HepG2 (cell line): ENCODE data around the gene TAP1. TPM values are rescaled to one million over a fixed set of nuclear protein-coding genes. Genes with fewer than 3 reads are reported as not detected.

Experiments
- MEF2D ChIP-seq: sonication (generic); formaldehyde crosslinking; IDR thresholded peaks from 2 replicates; pipeline ENCODE4 v1.5.1; 2020; ENCODE audit warnings: mild to moderate bottlenecking, missing genetic modification reagents
- MYPOP ChIP-seq: sonication (generic); formaldehyde crosslinking; IDR thresholded peaks from 2 replicates; pipeline ENCODE4 v1.8.1; 2023; ENCODE audit warnings: mild to moderate bottlenecking, moderate library complexity, missing genetic modification reagents
- PBX2 ChIP-seq: IDR thresholded peaks from 2 replicates; pipeline ENCODE4 v1.6.1; 2016; ENCODE audit warnings: control low read depth
- RNF219 ChIP-seq: sonication (generic); formaldehyde crosslinking; IDR thresholded peaks from 2 replicates; pipeline ENCODE4 v1.5.0; 2020; ENCODE audit warnings: mild to moderate bottlenecking, missing genetic modification reagents
- TERF1 ChIP-seq: sonication (generic); formaldehyde crosslinking; IDR thresholded peaks from 2 replicates; pipeline ENCODE4 v1.8.0; 2022; ENCODE audit warnings: mild to moderate bottlenecking, missing genetic modification reagents, moderate library complexity
- TMF1 ChIP-seq: sonication (generic); formaldehyde crosslinking; IDR thresholded peaks from 2 replicates; pipeline ENCODE4 v1.8.1; 2022; ENCODE audit warnings: low read depth, missing genetic modification reagents
- TRIM22 ChIP-seq: fragments of 450-650 bp; IDR thresholded peaks from 2 replicates; pipeline ENCODE4 v1.6.1; 2017
- USF2 ChIP-seq, 2 experiments: sonication (generic) in 1 of 2; formaldehyde crosslinking in 1 of 2; IDR thresholded peaks; 2 replicates each; pipeline versions ENCODE4 v1.5.1 to v1.6.1; 2011 to 2020; ENCODE audit warnings: borderline replicate concordance in 1 of 2, low read depth in 1 of 2, low read length in 1 of 2, mild to moderate bottlenecking in 1 of 2, missing genetic modification reagents in 1 of 2, moderate library complexity in 1 of 2
- ZNF687 ChIP-seq: sonication (generic); formaldehyde crosslinking; IDR thresholded peaks from 2 replicates; pipeline ENCODE4 v1.5.1; 2020; ENCODE audit warnings: mild to moderate bottlenecking, missing genetic modification reagents, moderate library complexity
- ZUFSP ChIP-seq: sonication (generic); formaldehyde crosslinking; IDR thresholded peaks from 2 replicates; pipeline ENCODE4 v1.9.0; 2021; ENCODE audit warnings: missing genetic modification reagents, mild to moderate bottlenecking, borderline replicate concordance
- polyA plus RNA-seq, 8 experiments: library from polyadenylated mRNA; depleted of rRNA in 3 of 8; stranded (reverse) in 7 of 8; unstranded in 1 of 8; fragments of >200 nt; fragmentation: Illumina TruSeq in 4 of 8; extraction: Trizol in 4 of 8; gene quantifications; 2 replicates each; pipeline versions ENCODE4 v1.2.1 to v1.2.3, GENCODE V29; 2011 to 2016; ENCODE audit warnings: low read depth in 4 of 8, missing spikeins in 1 of 8, mixed read lengths in 1 of 8; ENCODE audit not compliant: insufficient read depth in 1 of 8
- total RNA-seq, 5 experiments: library from RNA; depleted of rRNA; stranded (reverse); fragments of >200 nt; fragmentation: Illumina TruSeq; extraction: Trizol; gene quantifications; 2 replicates each; pipeline ENCODE4 v1.2.3, GENCODE V29; 2016; ENCODE audit warnings: low read depth in 1 of 5

The TAP1 gene
- total and polyA plus RNA-seq, 2 of the 13 experiments (the other 11 are each of a cell fraction or from before 2014, with no cell fraction given) = 31.2 to 52.2 TPM

GRCh38 chr6:32853541-32854375, at the start of gene TAP1, which contains the start of gene PSMB9 (continued):
- TF ChIP-seq RNF219 (CRISPR knock-in tag) (peak; percentile 90; the same call in 1 of the 2 replicates), TMF1 (no peak; the same call in 1 of the 2 replicates), MYPOP (CRISPR knock-in tag) (peak; percentile 100), TERF1 (0 out of 2 replicates have a peak, but pooled peaks have one; percentile 62), ZUFSP (CRISPR knock-in tag) (no peak), USF2 (IDR thresholded peaks at IDR 0.05; ENCODE audit: low read depth, low read length) (no peak), USF2 (CRISPR knock-in tag; IDR thresholded peaks at IDR 0.05; ENCODE audit: borderline replicate concordance) (0 out of 2 replicates have a peak, but pooled peaks have one; percentile 33), PBX2 (CRISPR knock-in tag) (no peak), ZNF687 (peak; percentile 80), MEF2D (no peak; the same call in 1 of the 2 replicates), TRIM22 (no peak)
